WTC11 (cell line): ENCODE measurements around the gene UBE2E1. TPM values are rescaled to one million over a fixed set of nuclear protein-coding genes. Genes with fewer than 3 reads are reported as not detected.
A peak's percentile ranks its signal among the peaks of the same experiment; 100 is the strongest.

Experiments used
- ATAC-seq: fragments of 200-7000 bp; cut with Tn5 transposase; 2 replicates; pipeline ENCODE4 v1.10.0; 2021; ENCODE audit warnings: mild to moderate bottlenecking, moderate library complexity
- CTCF ChIA-PET: fragments of 300-600 bp; sonication (Branson Sonifier 250); formaldehyde crosslinking; loops from one replicate; lab custom pipeline; 2021; ENCODE audit warnings: antibody characterized with exemption; lab: Charles Lee
- POLR2A ChIA-PET: fragments of 350-600 bp; sonication (Branson Sonifier 250); formaldehyde crosslinking; loops from one replicate; lab custom pipeline; 2021; ENCODE audit warnings: antibody characterized with exemption; lab: Charles Lee
- DNase-seq: peaks from one replicate; pipeline ENCODE4 v3.0.0; 2021; ENCODE audit warnings: low spot score
- H3K27ac Mint-ChIP-seq: 2 replicates; pipeline ENCODE4 v1.8.0; 2021; ENCODE audit warnings: mixed read lengths
- H3K27me3 Mint-ChIP-seq: 2 replicates; pipeline ENCODE4 v1.8.0; 2021; ENCODE audit warnings: low read depth, mild to moderate bottlenecking, moderate library complexity, mixed read lengths
- H3K36me3 Mint-ChIP-seq: 2 replicates; pipeline ENCODE4 v1.8.0; 2021; ENCODE audit warnings: mixed read lengths
- H3K4me1 Mint-ChIP-seq: 2 replicates; pipeline ENCODE4 v1.8.0; 2022; ENCODE audit warnings: mixed read lengths
- H3K4me3 Mint-ChIP-seq: 2 replicates; pipeline ENCODE4 v1.8.0; 2021; ENCODE audit warnings: mild to moderate bottlenecking, moderate library complexity, mixed read lengths
- H3K9me3 Mint-ChIP-seq: 2 replicates; pipeline ENCODE4 v1.8.0; 2021; ENCODE audit warnings: mixed read lengths
- CBFB ChIP-seq: sonication (generic); formaldehyde crosslinking; IDR thresholded peaks from 2 replicates; pipeline ENCODE4 v1.8.1; 2022; ENCODE audit warnings: mild to moderate bottlenecking, low read depth, missing genetic modification reagents
- CREM ChIP-seq: sonication (generic); formaldehyde crosslinking; IDR thresholded peaks from 2 replicates; pipeline ENCODE4 v1.8.1; 2022; ENCODE audit warnings: mild to moderate bottlenecking, missing genetic modification reagents, moderate library complexity
- ELF4 ChIP-seq: sonication (generic); formaldehyde crosslinking; IDR thresholded peaks from 2 replicates; pipeline ENCODE4 v1.8.1; 2022; ENCODE audit warnings: low read depth, mild to moderate bottlenecking, moderate library complexity, missing genetic modification reagents
- ERG ChIP-seq: fragments of 250-450 bp; sonication (Bioruptor Pico); IDR thresholded peaks from 2 replicates; pipeline ENCODE4 v1.8.0; 2021; ENCODE audit warnings: mild to moderate bottlenecking
- FOXK1 ChIP-seq: sonication (generic); formaldehyde crosslinking; IDR thresholded peaks from 2 replicates; pipeline ENCODE4 v1.8.0; 2022; ENCODE audit warnings: mild to moderate bottlenecking, moderate library complexity, missing genetic modification reagents
- GTF2I ChIP-seq: fragments of 250-450 bp; sonication (Bioruptor Pico); conservative IDR thresholded peaks from 2 replicates; pipeline ENCODE4 v1.4.0; 2021; ENCODE audit warnings: mild to moderate bottlenecking
- JAZF1 ChIP-seq: fragments of 250-450 bp; sonication (Bioruptor Pico); IDR thresholded peaks from 2 replicates; pipeline ENCODE4 v1.9.0; 2021; ENCODE audit warnings: moderate library complexity, mild to moderate bottlenecking, inconsistent platforms
- MXD4 ChIP-seq: fragments of 250-450 bp; sonication (Bioruptor Pico); IDR thresholded peaks from 2 replicates; pipeline ENCODE4 v1.8.0; 2021; ENCODE audit warnings: mild to moderate bottlenecking, moderate library complexity, borderline replicate concordance
- NFE2L1 ChIP-seq: sonication (generic); formaldehyde crosslinking; IDR thresholded peaks from 2 replicates; pipeline ENCODE4 v1.8.1; 2023; ENCODE audit warnings: missing genetic modification reagents
- TEAD1 ChIP-seq: sonication (generic); formaldehyde crosslinking; IDR thresholded peaks from 2 replicates; pipeline ENCODE4 v1.8.0; 2022; ENCODE audit warnings: mild to moderate bottlenecking, missing genetic modification reagents
- ZNF121 ChIP-seq: sonication (generic); formaldehyde crosslinking; IDR thresholded peaks from 2 replicates; pipeline ENCODE4 v1.8.0; 2023; ENCODE audit warnings: missing genetic modification reagents
- ZNF263 ChIP-seq: sonication (generic); formaldehyde crosslinking; IDR thresholded peaks from 2 replicates; pipeline ENCODE4 v1.8.1; 2022; ENCODE audit warnings: low read depth, mild to moderate bottlenecking, moderate library complexity, missing genetic modification reagents
- ZNF423 ChIP-seq: fragments of 250-450 bp; sonication (Bioruptor Pico); IDR thresholded peaks from 2 replicates; pipeline ENCODE4 v2.1.2; 2022; ENCODE audit warnings: mild to moderate bottlenecking, moderate library complexity
- ZNF512 ChIP-seq: sonication (generic); formaldehyde crosslinking; IDR thresholded peaks from 2 replicates; pipeline ENCODE4 v1.8.1; 2022; ENCODE audit warnings: missing genetic modification reagents, borderline replicate concordance
- total RNA-seq: library from RNA; stranded (reverse); gene quantifications from 3 replicates; pipeline ENCODE4 v1.2.3, GENCODE V29; 2021
- TF ChIP-seq, protein P1 (sequence below): sonication (generic); formaldehyde crosslinking; IDR thresholded peaks from 2 replicates; pipeline ENCODE4 v1.8.0; 2022; ENCODE audit warnings: missing genetic modification reagents
- TF ChIP-seq, protein P2 (sequence below): sonication (generic); formaldehyde crosslinking; IDR thresholded peaks from 2 replicates; pipeline ENCODE4 v1.8.0; 2022; ENCODE audit warnings: mild to moderate bottlenecking, missing genetic modification reagents
- TF ChIP-seq, protein P3 (sequence below): sonication (generic); formaldehyde crosslinking; IDR thresholded peaks from 2 replicates; pipeline ENCODE4 v1.8.1; 2022; ENCODE audit warnings: low read depth, mild to moderate bottlenecking, moderate library complexity, missing genetic modification reagents, borderline replicate concordance
- TF ChIP-seq, protein P4 (sequence below): sonication (generic); formaldehyde crosslinking; IDR thresholded peaks from 2 replicates; pipeline ENCODE4 v1.8.1; 2022; ENCODE audit warnings: mild to moderate bottlenecking, missing genetic modification reagents, moderate library complexity, borderline replicate concordance

The UBE2E1 gene
- total RNA-seq, 1 experiment from 2014 or later: 121 TPM

DNA sequence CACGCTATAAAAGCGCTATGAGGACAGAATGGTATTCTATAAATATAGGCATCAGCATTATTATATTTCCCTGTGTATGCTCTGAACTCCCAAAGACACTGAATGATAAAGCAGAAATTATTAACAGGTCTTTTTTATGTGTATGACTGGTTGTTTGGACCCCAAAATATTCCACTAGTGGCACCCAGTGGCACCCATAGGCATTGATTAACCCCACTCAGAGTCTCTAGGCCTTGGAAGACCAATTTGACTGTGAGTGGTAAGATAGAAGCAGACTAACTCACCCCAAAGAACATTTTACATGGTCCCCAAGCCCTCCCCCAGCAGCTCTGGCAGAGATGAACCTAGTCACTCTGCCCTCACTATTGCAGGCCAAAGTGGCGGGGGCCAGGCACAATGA is 45.4 kb upstream of the UBE2E1 start:
- Mint-ChIP-seq H3K36me3 (no peaks in the 10 kb centered on the region), H3K27me3 (no peaks in the 10 kb centered on the region), H3K9me3 (no peaks in the 10 kb centered on the region), H3K4me3 (no peak overlapping the region), H3K27ac (peak overlapping the region; percentile 90; the same call in 1 of the 2 replicates), H3K4me1 (peaks cover 44% of the 10 kb centered on the region)
- DNase-seq (no peak), ATAC-seq (no peak)
- ChIA-PET CTCF (interaction anchor here (0.6 to 2.1 kb wide), 8 partner anchors 9 to 128 kb away, joined by 3 to 20 read pairs (median 4); no protein-coding TSS in a partner anchor), POLR2A (interaction anchor here (0.6 to 1.0 kb wide), 2 partner anchors 9 to 199 kb away, joined by 5 to 6 read pairs; no protein-coding TSS in a partner anchor)
- TF ChIP-seq JAZF1 (CRISPR knock-in tag) (no peak), MXD4 (CRISPR knock-in tag) (no peak), CBFB (CRISPR knock-in tag) (no peak), GTF2I (CRISPR knock-in tag) (no peak), FOXK1 (CRISPR knock-in tag) (no peak), ZNF121 (CRISPR knock-in tag) (no peak), ELF4 (CRISPR knock-in tag) (no peak), ERG (CRISPR knock-in tag) (no peak), ZNF512 (CRISPR knock-in tag) (no peak), ZNF423 (CRISPR knock-in tag) (no peak), NFE2L1 (CRISPR knock-in tag) (no peak), ZNF263 (no peak)
- TF ChIP-seq, protein P1, sequence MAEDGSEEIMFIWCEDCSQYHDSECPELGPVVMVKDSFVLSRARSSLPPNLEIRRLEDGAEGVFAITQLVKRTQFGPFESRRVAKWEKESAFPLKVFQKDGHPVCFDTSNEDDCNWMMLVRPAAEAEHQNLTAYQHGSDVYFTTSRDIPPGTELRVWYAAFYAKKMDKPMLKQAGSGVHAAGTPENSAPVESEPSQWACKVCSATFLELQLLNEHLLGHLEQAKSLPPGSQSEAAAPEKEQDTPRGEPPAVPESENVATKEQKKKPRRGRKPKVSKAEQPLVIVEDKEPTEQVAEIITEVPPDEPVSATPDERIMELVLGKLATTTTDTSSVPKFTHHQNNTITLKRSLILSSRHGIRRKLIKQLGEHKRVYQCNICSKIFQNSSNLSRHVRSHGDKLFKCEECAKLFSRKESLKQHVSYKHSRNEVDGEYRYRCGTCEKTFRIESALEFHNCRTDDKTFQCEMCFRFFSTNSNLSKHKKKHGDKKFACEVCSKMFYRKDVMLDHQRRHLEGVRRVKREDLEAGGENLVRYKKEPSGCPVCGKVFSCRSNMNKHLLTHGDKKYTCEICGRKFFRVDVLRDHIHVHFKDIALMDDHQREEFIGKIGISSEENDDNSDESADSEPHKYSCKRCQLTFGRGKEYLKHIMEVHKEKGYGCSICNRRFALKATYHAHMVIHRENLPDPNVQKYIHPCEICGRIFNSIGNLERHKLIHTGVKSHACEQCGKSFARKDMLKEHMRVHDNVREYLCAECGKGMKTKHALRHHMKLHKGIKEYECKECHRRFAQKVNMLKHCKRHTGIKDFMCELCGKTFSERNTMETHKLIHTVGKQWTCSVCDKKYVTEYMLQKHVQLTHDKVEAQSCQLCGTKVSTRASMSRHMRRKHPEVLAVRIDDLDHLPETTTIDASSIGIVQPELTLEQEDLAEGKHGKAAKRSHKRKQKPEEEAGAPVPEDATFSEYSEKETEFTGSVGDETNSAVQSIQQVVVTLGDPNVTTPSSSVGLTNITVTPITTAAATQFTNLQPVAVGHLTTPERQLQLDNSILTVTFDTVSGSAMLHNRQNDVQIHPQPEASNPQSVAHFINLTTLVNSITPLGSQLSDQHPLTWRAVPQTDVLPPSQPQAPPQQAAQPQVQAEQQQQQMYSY (CRISPR knock-in tag): no peak
- TF ChIP-seq, protein P2, sequence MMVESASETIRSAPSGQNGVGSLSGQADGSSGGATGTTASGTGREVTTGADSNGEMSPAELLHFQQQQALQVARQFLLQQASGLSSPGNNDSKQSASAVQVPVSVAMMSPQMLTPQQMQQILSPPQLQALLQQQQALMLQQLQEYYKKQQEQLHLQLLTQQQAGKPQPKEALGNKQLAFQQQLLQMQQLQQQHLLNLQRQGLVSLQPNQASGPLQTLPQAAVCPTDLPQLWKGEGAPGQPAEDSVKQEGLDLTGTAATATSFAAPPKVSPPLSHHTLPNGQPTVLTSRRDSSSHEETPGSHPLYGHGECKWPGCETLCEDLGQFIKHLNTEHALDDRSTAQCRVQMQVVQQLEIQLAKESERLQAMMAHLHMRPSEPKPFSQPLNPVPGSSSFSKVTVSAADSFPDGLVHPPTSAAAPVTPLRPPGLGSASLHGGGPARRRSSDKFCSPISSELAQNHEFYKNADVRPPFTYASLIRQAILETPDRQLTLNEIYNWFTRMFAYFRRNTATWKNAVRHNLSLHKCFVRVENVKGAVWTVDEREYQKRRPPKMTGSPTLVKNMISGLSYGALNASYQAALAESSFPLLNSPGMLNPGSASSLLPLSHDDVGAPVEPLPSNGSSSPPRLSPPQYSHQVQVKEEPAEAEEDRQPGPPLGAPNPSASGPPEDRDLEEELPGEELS (CRISPR knock-in tag): no peak
- TF ChIP-seq, protein P3, sequence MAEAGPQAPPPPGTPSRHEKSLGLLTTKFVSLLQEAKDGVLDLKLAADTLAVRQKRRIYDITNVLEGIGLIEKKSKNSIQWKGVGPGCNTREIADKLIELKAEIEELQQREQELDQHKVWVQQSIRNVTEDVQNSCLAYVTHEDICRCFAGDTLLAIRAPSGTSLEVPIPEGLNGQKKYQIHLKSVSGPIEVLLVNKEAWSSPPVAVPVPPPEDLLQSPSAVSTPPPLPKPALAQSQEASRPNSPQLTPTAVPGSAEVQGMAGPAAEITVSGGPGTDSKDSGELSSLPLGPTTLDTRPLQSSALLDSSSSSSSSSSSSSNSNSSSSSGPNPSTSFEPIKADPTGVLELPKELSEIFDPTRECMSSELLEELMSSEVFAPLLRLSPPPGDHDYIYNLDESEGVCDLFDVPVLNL: no peak

- H3K4me1 Mint-ChIP-seq: peaks cover 44% of the 10 kb centered on the region
- peak; percentile 68 for ATAC-seq
- no peaks in the 10 kb centered on the region for H3K36me3 Mint-ChIP-seq
- no peaks in the 10 kb centered on the region for H3K9me3 Mint-ChIP-seq
- TF ChIP-seq TEAD1 (peak; percentile 63; the same call in 1 of the 2 replicates), CREM (peak; percentile 46; the same call in 1 of the 2 replicates)
- TF ChIP-seq, protein P4, sequence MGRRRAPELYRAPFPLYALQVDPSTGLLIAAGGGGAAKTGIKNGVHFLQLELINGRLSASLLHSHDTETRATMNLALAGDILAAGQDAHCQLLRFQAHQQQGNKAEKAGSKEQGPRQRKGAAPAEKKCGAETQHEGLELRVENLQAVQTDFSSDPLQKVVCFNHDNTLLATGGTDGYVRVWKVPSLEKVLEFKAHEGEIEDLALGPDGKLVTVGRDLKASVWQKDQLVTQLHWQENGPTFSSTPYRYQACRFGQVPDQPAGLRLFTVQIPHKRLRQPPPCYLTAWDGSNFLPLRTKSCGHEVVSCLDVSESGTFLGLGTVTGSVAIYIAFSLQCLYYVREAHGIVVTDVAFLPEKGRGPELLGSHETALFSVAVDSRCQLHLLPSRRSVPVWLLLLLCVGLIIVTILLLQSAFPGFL: no peak
- no peaks in the 10 kb centered on the region for H3K27me3 Mint-ChIP-seq
- ChIA-PET POLR2A (interaction anchor here (0.6 to 1.0 kb wide), 4 partner anchors 9 to 198 kb away, joined by 3 to 6 read pairs (median 4); no protein-coding TSS in a partner anchor), CTCF (interaction anchor here (0.6 to 2.1 kb wide), 16 partner anchors 10 to 554 kb away, joined by 3 to 20 read pairs (median 4); no protein-coding TSS in a partner anchor)
- DNase-seq: no peak
- peak overlapping the region; percentile 90 for H3K27ac Mint-ChIP-seq
- no peak overlapping the region for H3K4me3 Mint-ChIP-seq
Observed at GRCh38 chr3:23760871-23761373, 44.8 kb upstream of the UBE2E1 start.
